Putamen (tissue), 1 donor: Measurements from ENCODE around the gene NSG2.

Experiments
- DNase-seq: peaks from one replicate; pipeline ENCODE4 v3.0.0-alpha.2; 2016; ENCODE audit warnings: low spot score

The NSG2 gene

GRCh38 chr5:174063082-174063756, 17.7 kb downstream of the NSG2 start:
- peak; percentile 57 for DNase-seq

- no peak for DNase-seq
Measured at GRCh38 chr5:174064171-174064570, 18.7 kb downstream of the NSG2 start.

- DNase-seq: no peak
Measured at GRCh38 chr5:174065528-174066197, 20.2 kb downstream of the NSG2 start.

- DNase-seq: peak; percentile 54
Measured at GRCh38 chr5:174067499-174067898, 22.0 kb downstream of the NSG2 start.

- DNase-seq: no peak
Measured at GRCh38 chr5:174071484-174071883, 26.0 kb downstream of the NSG2 start.

- DNase-seq: no peak
Measured at GRCh38 chr5:174073122-174073660, 27.7 kb downstream of the NSG2 start.

- DNase-seq: no peak
Measured at GRCh38 chr5:174074369-174074768, 28.9 kb downstream of the NSG2 start.

GRCh38 chr5:174078416-174078815, 32.9 kb downstream of the NSG2 start:
- DNase-seq: no peak

GRCh38 chr5:174082286-174082685, 36.8 kb downstream of the NSG2 start:
- no peak for DNase-seq

- DNase-seq: no peak
Measured at GRCh38 chr5:174083056-174083827, 37.7 kb downstream of the NSG2 start.

GRCh38 chr5:174084691-174085154, 39.2 kb downstream of the NSG2 start:
- no peak for DNase-seq

GRCh38 chr5:174086751-174087150, 41.2 kb downstream of the NSG2 start:
- no peak for DNase-seq

GRCh38 chr5:174087783-174088182, 42.3 kb downstream of the NSG2 start:
- DNase-seq: no peak

- no peak for DNase-seq
Measured at GRCh38 chr5:174090129-174090528, 44.6 kb downstream of the NSG2 start.

GRCh38 chr5:174093123-174093522, 47.6 kb downstream of the NSG2 start:
- no peak for DNase-seq

GRCh38 chr5:174094857-174095606, 49.5 kb downstream of the NSG2 start:
- DNase-seq: no peak

- DNase-seq: no peak
Measured at GRCh38 chr5:174096619-174097018, 51.1 kb downstream of the NSG2 start.

- no peak for DNase-seq
Measured at GRCh38 chr5:174097486-174098185, 52.1 kb downstream of the NSG2 start.

GRCh38 chr5:174098694-174099093, 53.2 kb downstream of the NSG2 start:
- DNase-seq: no peak

GRCh38 chr5:174100490-174100889, 55.0 kb downstream of the NSG2 start:
- DNase-seq: no peak

- DNase-seq: no peak
Measured at GRCh38 chr5:174101195-174101730, 55.8 kb downstream of the NSG2 start.
